ENCODE measurements around the gene PCNX1.
A peak's percentile ranks its signal among the peaks of the same experiment; 100 is the strongest.
"Not testable (repeated sequence)": the region's sequence is repeated elsewhere in the genome, so short reads cannot be mapped to it uniquely, and the experiment has no call there.

The PCNX1 gene

GRCh38 chr14:71022012-71022869 lies 115.0 kb downstream of the PCNX1 start:
- no peak for DNase-seq

- DNase-seq: no peak
Measured at GRCh38 chr14:71022939-71023338, 115.7 kb downstream of the PCNX1 start.

GRCh38 chr14:71029236-71029781 lies 122.0 kb downstream of the PCNX1 start:
- peak; percentile 17 for DNase-seq

- DNase-seq: no peak
Measured at GRCh38 chr14:71031000-71031399, 123.7 kb downstream of the PCNX1 start.

GRCh38 chr14:71036433-71036832 lies 129.2 kb downstream of the PCNX1 start:
- no peak for DNase-seq

GRCh38 chr14:71048393-71048792 lies 141.1 kb downstream of the PCNX1 start:
- DNase-seq: no peak

GRCh38 chr14:71049435-71050133 lies 142.3 kb downstream of the PCNX1 start:
- no peak for DNase-seq

GRCh38 chr14:71050227-71050823 lies 143.1 kb downstream of the PCNX1 start:
- DNase-seq: no peak

- DNase-seq: no peak
Measured at GRCh38 chr14:71054706-71055105, 147.4 kb downstream of the PCNX1 start.

- DNase-seq: no peak
Measured at GRCh38 chr14:71056168-71056567, 148.9 kb downstream of the PCNX1 start.

GRCh38 chr14:71060274-71060673 lies 153.0 kb downstream of the PCNX1 start:
- DNase-seq: no peak

- no peak for DNase-seq
Measured at GRCh38 chr14:71060825-71061455, 153.7 kb downstream of the PCNX1 start.

- DNase-seq: no peak
Measured at GRCh38 chr14:71061458-71061857, 154.2 kb downstream of the PCNX1 start.

- no peak for DNase-seq
Measured at GRCh38 chr14:71062581-71063303, 155.5 kb downstream of the PCNX1 start.

GRCh38 chr14:71063351-71063750 lies 156.1 kb downstream of the PCNX1 start:
- no peak for DNase-seq

- DNase-seq: not testable (repeated sequence)
Measured at GRCh38 chr14:71064747-71065146, 157.5 kb downstream of the PCNX1 start.

GRCh38 chr14:71070169-71070568 lies 162.9 kb downstream of the PCNX1 start:
- no peak for DNase-seq

GRCh38 chr14:71071042-71071441 lies 163.8 kb downstream of the PCNX1 start:
- DNase-seq: no peak

- no peak for DNase-seq
Measured at GRCh38 chr14:71076462-71077092, 169.3 kb downstream of the PCNX1 start.

- no peak for DNase-seq
Measured at GRCh38 chr14:71078500-71078899, 171.2 kb downstream of the PCNX1 start.

- DNase-seq: no peak
Measured at GRCh38 chr14:71086567-71086966, 179.3 kb downstream of the PCNX1 start.

- DNase-seq: no peak
Measured at GRCh38 chr14:71089971-71090370, 182.7 kb downstream of the PCNX1 start.

All from NCI-H82 (cell line).